ENCODE measurements around the gene LRCOL1. TPM values are rescaled to one million over a fixed set of nuclear protein-coding genes. Genes with fewer than 3 reads are reported as not detected.

The LRCOL1 gene
- total RNA-seq, 1 donor = not detected

DNA sequence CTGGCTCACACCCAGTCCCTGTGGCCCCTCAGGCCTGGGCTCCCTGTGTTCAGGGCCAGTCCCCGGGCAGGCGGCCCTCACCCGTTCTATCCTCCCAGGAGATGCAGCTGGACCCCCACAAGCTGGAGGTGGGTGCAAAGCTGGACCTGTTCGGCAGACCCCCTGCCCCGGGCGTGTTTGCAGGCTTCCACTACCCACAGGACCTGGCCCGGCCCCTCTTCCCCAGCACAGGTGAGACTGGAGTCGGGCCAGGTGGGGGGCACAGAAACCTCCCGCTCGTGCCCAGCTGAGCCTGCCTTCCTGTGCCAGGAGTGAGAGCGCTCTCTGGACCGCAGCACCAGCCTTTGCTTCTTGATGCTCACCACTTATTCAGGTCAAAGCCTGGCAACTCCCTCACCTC lies 33.7 kb downstream of the LRCOL1 start:
- DNase-seq (ENCODE audit: low read depth) = no peak
- H3K4me3 ChIP-seq (ENCODE audit: low read depth, low read length) = no peak overlapping the region
- TF ChIP-seq, protein P1, sequence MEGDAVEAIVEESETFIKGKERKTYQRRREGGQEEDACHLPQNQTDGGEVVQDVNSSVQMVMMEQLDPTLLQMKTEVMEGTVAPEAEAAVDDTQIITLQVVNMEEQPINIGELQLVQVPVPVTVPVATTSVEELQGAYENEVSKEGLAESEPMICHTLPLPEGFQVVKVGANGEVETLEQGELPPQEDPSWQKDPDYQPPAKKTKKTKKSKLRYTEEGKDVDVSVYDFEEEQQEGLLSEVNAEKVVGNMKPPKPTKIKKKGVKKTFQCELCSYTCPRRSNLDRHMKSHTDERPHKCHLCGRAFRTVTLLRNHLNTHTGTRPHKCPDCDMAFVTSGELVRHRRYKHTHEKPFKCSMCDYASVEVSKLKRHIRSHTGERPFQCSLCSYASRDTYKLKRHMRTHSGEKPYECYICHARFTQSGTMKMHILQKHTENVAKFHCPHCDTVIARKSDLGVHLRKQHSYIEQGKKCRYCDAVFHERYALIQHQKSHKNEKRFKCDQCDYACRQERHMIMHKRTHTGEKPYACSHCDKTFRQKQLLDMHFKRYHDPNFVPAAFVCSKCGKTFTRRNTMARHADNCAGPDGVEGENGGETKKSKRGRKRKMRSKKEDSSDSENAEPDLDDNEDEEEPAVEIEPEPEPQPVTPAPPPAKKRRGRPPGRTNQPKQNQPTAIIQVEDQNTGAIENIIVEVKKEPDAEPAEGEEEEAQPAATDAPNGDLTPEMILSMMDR (IDR thresholded peaks at IDR 0.05; ENCODE audit: insufficient read depth, low read length) = no peak

DNA sequence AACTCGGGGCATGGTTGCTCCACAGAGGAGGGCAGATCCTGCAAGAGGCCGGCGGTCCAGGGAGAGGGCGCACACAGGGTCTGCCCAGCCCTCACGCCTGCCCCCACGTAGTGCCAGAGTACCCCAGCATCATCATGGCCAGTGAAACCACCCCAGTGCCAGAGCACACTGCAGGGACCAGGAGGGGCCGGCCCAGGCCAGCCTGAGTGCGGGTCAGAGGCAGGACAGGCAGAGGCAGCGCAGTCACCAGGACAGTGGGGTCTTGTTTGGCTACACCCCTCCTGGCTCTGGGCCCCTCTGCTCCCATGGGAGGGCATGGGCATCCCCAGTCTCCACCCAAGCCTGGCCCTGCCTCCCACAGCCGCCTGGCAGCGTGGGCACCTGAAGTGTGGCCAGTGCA lies 34.7 kb downstream of the LRCOL1 start:
- DNase-seq (ENCODE audit: low read depth) = no peak
- TF ChIP-seq, protein P1 (IDR thresholded peaks at IDR 0.05; ENCODE audit: insufficient read depth, low read length) = no peak
- no peak overlapping the region for H3K4me3 ChIP-seq (ENCODE audit: low read depth, low read length)

DNA sequence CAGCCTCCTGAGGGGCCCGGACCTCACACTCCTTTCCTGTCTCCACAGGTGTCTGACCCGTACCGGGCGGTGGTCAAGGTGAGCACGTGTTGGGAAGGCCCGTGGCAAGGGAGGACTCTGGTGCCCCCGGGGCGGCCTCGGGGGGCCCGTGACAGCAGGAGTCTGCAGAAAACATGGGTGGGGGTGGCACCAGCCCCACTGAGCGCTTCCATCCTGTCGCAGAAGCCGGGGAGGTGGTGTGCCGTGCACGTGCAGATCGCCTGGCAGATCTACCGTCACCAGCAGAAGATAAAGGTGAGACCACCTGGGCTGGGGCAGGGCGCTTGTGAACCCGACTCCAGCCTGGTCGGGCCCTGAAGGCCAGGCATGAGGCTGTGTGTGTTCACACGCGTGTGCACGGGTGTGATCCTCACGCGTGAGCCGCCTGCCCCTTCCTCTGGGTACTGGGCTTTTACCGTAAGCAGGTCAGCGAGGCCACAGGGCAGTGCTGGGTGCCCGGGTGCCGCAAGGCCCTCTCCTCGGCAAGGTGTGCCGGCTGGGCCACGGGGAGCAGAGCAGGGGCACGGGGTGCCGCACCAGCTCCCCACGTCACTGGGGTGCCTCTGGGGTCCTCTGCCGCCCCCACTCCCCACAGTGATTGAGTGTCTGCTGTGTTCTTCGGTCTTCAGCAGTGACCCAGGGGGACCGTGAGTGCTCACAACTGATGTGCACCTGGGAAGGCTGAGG lies 35.9 kb downstream of the LRCOL1 start:
- TF ChIP-seq, protein P1 (IDR thresholded peaks at IDR 0.05; ENCODE audit: insufficient read depth, low read length) = no peak
- DNase-seq (ENCODE audit: low read depth) = no peak
- H3K4me3 ChIP-seq (ENCODE audit: low read depth, low read length) = no peak overlapping the region

DNA sequence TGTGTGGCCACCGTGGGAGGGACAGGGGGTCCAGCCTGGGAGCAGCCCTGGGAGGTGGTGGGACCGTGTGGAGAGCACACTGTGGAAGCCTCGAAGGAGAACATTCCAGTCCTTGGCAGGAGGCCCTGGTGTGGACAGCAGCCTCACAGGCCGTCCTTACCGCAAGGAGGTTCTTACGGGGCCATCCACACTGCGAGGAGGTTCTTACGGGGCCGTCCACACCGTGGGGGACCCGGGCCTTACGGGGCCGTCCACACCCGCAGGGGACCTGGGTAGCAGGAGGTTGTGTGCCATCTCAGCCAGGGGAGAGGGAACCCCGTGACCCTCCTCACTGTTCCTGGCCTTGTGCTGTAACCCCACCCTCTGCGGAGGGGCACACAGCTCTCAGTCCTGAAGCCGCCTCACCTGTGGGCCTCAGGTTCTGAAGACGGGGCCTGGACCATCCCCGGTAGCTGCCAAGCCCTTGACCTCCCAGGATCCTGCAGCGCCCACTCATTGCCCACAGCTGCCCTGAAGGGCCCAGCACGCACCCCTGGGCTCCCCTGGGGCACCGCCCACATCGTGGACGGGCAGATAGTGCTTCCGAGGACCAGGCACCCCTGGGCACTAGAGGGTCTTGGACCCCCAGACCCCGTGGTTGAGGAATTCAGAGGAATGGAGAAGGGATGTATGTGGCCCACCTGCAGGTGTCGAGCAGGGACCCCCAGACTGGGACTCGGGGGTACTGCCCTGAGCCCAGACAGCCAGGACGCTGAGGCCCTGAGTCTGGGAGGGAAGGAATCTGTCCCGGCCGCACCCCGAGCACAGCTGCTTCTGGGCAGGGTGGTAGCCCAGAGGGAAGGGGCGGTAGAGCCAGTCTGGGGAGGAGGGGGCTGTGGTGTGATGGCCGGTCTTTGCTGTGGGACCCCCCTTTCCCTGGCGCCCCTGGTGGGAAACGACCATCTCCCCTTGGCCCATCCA lies 37.3 kb downstream of the LRCOL1 start:
- TF ChIP-seq, protein P1 (IDR thresholded peaks at IDR 0.05; ENCODE audit: insufficient read depth, low read length) = no peak
- DNase-seq (ENCODE audit: low read depth) = no peak
- H3K4me3 ChIP-seq (ENCODE audit: low read depth, low read length) = no peak overlapping the region

DNA sequence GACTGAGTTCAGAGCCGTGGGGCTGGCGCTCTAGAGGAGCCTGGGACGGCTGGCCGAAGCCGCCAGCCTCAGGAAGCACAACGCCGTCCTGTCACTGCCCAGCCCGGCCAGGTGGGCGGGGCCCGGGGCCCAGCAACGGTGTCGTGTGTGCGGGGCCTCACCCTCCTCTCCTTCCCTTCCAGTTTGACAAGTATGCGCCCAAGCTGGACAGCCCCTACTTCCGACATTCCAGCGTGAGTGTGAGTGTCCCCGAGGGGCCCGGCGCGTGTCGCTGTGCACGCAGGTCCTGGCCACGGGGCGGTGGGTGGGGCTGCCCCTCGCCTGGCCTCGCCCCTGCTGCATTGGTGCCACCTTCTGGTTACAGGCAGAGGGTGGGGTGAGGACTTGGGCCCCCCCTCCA lies 38.3 kb downstream of the LRCOL1 start:
- TF ChIP-seq, protein P1 (IDR thresholded peaks at IDR 0.05; ENCODE audit: insufficient read depth, low read length) = no peak
- no peak for DNase-seq (ENCODE audit: low read depth)
- H3K4me3 ChIP-seq (ENCODE audit: low read depth, low read length) = no peak overlapping the region

DNA sequence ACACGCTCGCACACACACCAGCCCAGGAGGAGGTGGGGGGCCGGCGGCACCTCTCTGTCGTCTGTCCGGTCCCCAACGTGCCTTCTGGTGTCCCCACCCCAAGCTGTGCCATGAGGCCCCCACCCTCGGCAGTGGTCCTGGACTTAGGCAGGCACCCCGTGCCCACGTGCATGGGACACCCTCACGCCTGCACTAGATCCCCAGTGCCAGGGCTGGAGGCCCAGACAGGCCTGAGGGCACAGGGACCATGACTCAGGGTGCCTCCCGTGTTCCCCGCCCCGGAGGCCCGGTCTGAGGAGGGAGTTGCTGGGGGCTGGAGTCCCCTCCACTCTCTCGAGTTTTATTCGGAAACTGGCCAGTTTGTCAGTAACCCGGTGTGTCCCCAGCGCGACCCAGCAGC lies 38.8 kb downstream of the LRCOL1 start:
- TF ChIP-seq, protein P1 (IDR thresholded peaks at IDR 0.05; ENCODE audit: insufficient read depth, low read length) = no peak
- no peak overlapping the region for H3K4me3 ChIP-seq (ENCODE audit: low read depth, low read length)
- DNase-seq (ENCODE audit: low read depth) = no peak

Measured in fibroblast of the aortic adventitia (primary cell).